SK-N-SH treated with all-trans-retinoic acid at 6 μM for 48 hours (cell line): ENCODE results near the gene GSX1.

ENCODE experiments used
- ATAC-seq: fragments of 200-7000 bp; cut with Tn5 transposase; 3 replicates; pipeline ENCODE4 v1.9.1; 2020; ENCODE audit warnings: mild to moderate bottlenecking, moderate library complexity
- ARNTL ChIP-seq: fragments of 450-650 bp; formaldehyde crosslinking; IDR thresholded peaks from 2 replicates; pipeline ENCODE4 v1.5.0; 2020; ENCODE audit warnings: low read depth, mild to moderate bottlenecking, moderate library complexity, borderline replicate concordance
- BACH2 ChIP-seq: fragments of 250-450 bp; sonication (Bioruptor Pico); IDR thresholded peaks from 2 replicates; pipeline ENCODE4 v1.9.0; 2021; ENCODE audit warnings: mild to moderate bottlenecking, borderline replicate concordance
- CSDC2 ChIP-seq: fragments of 250-450 bp; sonication (Bioruptor Pico); IDR thresholded peaks from 2 replicates; pipeline ENCODE4 v1.5.0; 2020; ENCODE audit warnings: mild to moderate bottlenecking, moderate library complexity
- ESRRG ChIP-seq: fragments of 250-450 bp; sonication (Bioruptor Pico); IDR thresholded peaks from 2 replicates; pipeline ENCODE4 v1.6.1; 2021; ENCODE audit warnings: mild to moderate bottlenecking
- GLIS3 ChIP-seq: fragments of 250-450 bp; sonication (Bioruptor Pico); IDR thresholded peaks from 2 replicates; pipeline ENCODE4 v1.5.0; 2020; ENCODE audit warnings: mild to moderate bottlenecking, moderate library complexity
- ISL1 ChIP-seq: fragments of 250-450 bp; sonication (Bioruptor Pico); IDR thresholded peaks from 2 replicates; pipeline ENCODE4 v2.1.2; 2022; ENCODE audit warnings: mild to moderate bottlenecking, moderate library complexity
- OSR1 ChIP-seq: fragments of 250-450 bp; sonication (Bioruptor Pico); IDR thresholded peaks from 2 replicates; pipeline ENCODE4 v1.8.0; 2022; ENCODE audit warnings: moderate library complexity, mild to moderate bottlenecking, inconsistent platforms
- PPARA ChIP-seq: fragments of 250-450 bp; sonication (Bioruptor Pico); IDR thresholded peaks from 2 replicates; pipeline ENCODE4 v1.5.0; 2020; ENCODE audit warnings: mild to moderate bottlenecking, borderline replicate concordance
- RARB ChIP-seq: fragments of 250-450 bp; sonication (Bioruptor Pico); IDR thresholded peaks from 2 replicates; pipeline ENCODE4 v1.8.0; 2021; ENCODE audit warnings: mild to moderate bottlenecking, moderate library complexity
- SNAI2 ChIP-seq: fragments of 250-450 bp; sonication (Bioruptor Pico); IDR thresholded peaks from 2 replicates; pipeline ENCODE4 v1.5.0; 2020; ENCODE audit warnings: mild to moderate bottlenecking, moderate library complexity
- TCF4 ChIP-seq: fragments of 250-450 bp; sonication (Bioruptor Pico); IDR thresholded peaks from 2 replicates; pipeline ENCODE4 v1.8.0; 2021; ENCODE audit warnings: mild to moderate bottlenecking, moderate library complexity, borderline replicate concordance
- TOX ChIP-seq: fragments of 250-450 bp; sonication (Bioruptor Pico); IDR thresholded peaks from 2 replicates; pipeline ENCODE4 v1.8.0; 2021; ENCODE audit warnings: mild to moderate bottlenecking, moderate library complexity, borderline replicate concordance
- ZFP3 ChIP-seq: fragments of 250-450 bp; sonication (Bioruptor Pico); IDR thresholded peaks from 2 replicates; pipeline ENCODE4 v1.5.0; 2020; ENCODE audit warnings: mild to moderate bottlenecking, moderate library complexity
- ZFP30 ChIP-seq: fragments of 450-650 bp; formaldehyde crosslinking; IDR thresholded peaks from 2 replicates; pipeline ENCODE4 v1.5.0; 2022; ENCODE audit warnings: mild to moderate bottlenecking, moderate library complexity
- ZNF565 ChIP-seq: fragments of 450-650 bp; formaldehyde crosslinking; conservative IDR thresholded peaks from 2 replicates; pipeline ENCODE4 v1.5.0; 2020; ENCODE audit warnings: low read depth, mild to moderate bottlenecking, moderate library complexity
- ZNF70 ChIP-seq: fragments of 450-650 bp; formaldehyde crosslinking; IDR thresholded peaks from 2 replicates; pipeline ENCODE4 v1.5.0; 2020; ENCODE audit warnings: mild to moderate bottlenecking, moderate library complexity
- ZNF8 ChIP-seq: fragments of 450-650 bp; formaldehyde crosslinking; IDR thresholded peaks from 2 replicates; pipeline ENCODE4 v1.5.0; 2020; ENCODE audit warnings: mild to moderate bottlenecking, moderate library complexity
- TF ChIP-seq, protein P1 (sequence below): fragments of 250-450 bp; sonication (Bioruptor Pico); IDR thresholded peaks from 2 replicates; pipeline ENCODE4 v1.8.0; 2020; ENCODE audit warnings: mild to moderate bottlenecking, moderate library complexity, borderline replicate concordance
- TF ChIP-seq, protein P2 (sequence below): fragments of 250-450 bp; sonication (Bioruptor Pico); IDR thresholded peaks from 2 replicates; pipeline ENCODE4 v1.8.0; 2021; ENCODE audit warnings: low read depth, mild to moderate bottlenecking, moderate library complexity, borderline replicate concordance
- TF ChIP-seq, protein P3 (sequence below): fragments of 250-450 bp; sonication (Bioruptor Pico); IDR thresholded peaks from 2 replicates; pipeline ENCODE4 v1.5.1; 2021; ENCODE audit warnings: mild to moderate bottlenecking, moderate library complexity
- TF ChIP-seq, protein P4 (sequence below): fragments of 250-450 bp; sonication (Bioruptor Pico); IDR thresholded peaks from 2 replicates; pipeline ENCODE4 v1.5.1; 2020; ENCODE audit warnings: low read depth, mild to moderate bottlenecking, moderate library complexity

The GSX1 gene

DNA sequence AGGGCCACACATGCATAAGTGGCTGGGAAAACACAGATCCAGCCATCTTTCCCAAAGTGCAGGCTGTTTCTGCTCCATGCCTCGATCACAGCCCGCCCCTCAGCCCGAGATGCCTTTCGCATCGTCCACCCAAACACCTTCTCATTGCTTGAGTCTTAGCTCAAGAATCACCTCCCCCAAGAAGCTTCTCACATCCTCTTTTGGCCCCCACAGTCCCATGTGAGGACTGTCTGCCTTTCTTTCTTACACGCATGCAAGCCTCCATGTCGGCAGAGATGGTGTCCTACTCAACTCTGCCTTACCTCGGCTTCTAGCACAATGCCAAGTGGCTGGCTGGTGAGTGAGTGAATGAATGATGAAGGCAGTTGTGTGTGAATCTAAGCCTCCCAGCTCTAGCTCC, 18.1 kb upstream of the GSX1 start:
- no peak for ATAC-seq
- no peak for TF ChIP-seq TCF4 (CRISPR knock-in tag)
- TF ChIP-seq, protein P1, sequence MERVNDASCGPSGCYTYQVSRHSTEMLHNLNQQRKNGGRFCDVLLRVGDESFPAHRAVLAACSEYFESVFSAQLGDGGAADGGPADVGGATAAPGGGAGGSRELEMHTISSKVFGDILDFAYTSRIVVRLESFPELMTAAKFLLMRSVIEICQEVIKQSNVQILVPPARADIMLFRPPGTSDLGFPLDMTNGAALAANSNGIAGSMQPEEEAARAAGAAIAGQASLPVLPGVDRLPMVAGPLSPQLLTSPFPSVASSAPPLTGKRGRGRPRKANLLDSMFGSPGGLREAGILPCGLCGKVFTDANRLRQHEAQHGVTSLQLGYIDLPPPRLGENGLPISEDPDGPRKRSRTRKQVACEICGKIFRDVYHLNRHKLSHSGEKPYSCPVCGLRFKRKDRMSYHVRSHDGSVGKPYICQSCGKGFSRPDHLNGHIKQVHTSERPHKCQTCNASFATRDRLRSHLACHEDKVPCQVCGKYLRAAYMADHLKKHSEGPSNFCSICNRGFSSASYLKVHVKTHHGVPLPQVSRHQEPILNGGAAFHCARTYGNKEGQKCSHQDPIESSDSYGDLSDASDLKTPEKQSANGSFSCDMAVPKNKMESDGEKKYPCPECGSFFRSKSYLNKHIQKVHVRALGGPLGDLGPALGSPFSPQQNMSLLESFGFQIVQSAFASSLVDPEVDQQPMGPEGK (CRISPR knock-in tag) = no peak
- no peak for TF ChIP-seq TOX (CRISPR knock-in tag)
- no peak for TF ChIP-seq BACH2 (CRISPR knock-in tag)
- TF ChIP-seq OSR1 (CRISPR knock-in tag) = no peak
- no peak for TF ChIP-seq ZNF70 (CRISPR knock-in tag)
- TF ChIP-seq, protein P2, sequence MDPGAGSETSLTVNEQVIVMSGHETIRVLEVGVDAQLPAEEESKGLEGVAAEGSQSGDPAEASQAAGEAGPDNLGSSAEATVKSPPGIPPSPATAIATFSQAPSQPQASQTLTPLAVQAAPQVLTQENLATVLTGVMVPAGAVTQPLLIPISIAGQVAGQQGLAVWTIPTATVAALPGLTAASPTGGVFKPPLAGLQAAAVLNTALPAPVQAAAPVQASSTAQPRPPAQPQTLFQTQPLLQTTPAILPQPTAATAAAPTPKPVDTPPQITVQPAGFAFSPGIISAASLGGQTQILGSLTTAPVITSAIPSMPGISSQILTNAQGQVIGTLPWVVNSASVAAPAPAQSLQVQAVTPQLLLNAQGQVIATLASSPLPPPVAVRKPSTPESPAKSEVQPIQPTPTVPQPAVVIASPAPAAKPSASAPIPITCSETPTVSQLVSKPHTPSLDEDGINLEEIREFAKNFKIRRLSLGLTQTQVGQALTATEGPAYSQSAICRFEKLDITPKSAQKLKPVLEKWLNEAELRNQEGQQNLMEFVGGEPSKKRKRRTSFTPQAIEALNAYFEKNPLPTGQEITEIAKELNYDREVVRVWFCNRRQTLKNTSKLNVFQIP (CRISPR knock-in tag) = no peak
- no peak for TF ChIP-seq GLIS3 (CRISPR knock-in tag)
- no peak for TF ChIP-seq ZFP30
- TF ChIP-seq ESRRG (CRISPR knock-in tag) = no peak
- no peak for TF ChIP-seq ZNF565 (CRISPR knock-in tag)
- no peak for TF ChIP-seq ZNF8 (CRISPR knock-in tag)
- TF ChIP-seq, protein P3, sequence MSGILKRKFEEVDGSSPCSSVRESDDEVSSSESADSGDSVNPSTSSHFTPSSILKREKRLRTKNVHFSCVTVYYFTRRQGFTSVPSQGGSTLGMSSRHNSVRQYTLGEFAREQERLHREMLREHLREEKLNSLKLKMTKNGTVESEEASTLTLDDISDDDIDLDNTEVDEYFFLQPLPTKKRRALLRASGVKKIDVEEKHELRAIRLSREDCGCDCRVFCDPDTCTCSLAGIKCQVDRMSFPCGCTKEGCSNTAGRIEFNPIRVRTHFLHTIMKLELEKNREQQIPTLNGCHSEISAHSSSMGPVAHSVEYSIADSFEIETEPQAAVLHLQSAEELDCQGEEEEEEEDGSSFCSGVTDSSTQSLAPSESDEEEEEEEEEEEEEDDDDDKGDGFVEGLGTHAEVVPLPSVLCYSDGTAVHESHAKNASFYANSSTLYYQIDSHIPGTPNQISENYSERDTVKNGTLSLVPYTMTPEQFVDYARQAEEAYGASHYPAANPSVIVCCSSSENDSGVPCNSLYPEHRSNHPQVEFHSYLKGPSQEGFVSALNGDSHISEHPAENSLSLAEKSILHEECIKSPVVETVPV (CRISPR knock-in tag) = no peak
- TF ChIP-seq, protein P4, sequence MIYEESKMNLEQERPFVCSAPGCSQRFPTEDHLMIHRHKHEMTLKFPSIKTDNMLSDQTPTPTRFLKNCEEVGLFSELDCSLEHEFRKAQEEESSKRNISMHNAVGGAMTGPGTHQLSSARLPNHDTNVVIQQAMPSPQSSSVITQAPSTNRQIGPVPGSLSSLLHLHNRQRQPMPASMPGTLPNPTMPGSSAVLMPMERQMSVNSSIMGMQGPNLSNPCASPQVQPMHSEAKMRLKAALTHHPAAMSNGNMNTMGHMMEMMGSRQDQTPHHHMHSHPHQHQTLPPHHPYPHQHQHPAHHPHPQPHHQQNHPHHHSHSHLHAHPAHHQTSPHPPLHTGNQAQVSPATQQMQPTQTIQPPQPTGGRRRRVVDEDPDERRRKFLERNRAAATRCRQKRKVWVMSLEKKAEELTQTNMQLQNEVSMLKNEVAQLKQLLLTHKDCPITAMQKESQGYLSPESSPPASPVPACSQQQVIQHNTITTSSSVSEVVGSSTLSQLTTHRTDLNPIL (CRISPR knock-in tag) = no peak
- no peak for TF ChIP-seq RARB (CRISPR knock-in tag)

DNA sequence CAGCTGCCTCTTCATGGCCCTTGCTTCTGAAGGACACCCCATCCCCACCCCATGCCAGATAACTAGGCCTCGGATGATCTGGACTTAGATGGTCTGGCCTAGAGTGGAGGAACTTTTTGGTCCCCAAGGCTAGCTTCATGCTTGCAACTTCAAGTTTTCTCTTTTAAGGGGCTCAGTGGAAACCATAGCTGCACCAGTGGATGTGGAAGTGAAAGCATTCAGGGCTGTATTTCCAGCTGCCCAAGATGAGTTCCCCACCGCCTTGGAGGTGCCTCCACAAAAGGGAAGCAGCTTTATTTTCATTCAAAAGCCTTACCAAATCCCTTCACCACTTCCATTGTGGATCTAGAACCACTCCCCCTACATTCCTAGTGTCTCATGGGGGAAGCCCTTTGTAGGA, 17.6 kb upstream of the GSX1 start:
- ATAC-seq = no peak
- no peak for TF ChIP-seq ISL1 (CRISPR knock-in tag)
- no peak for TF ChIP-seq OSR1 (CRISPR knock-in tag)
- TF ChIP-seq, protein P4 (CRISPR knock-in tag) = no peak
- no peak for TF ChIP-seq TOX (CRISPR knock-in tag)
- no peak for TF ChIP-seq CSDC2 (CRISPR knock-in tag)
- no peak for TF ChIP-seq ARNTL (CRISPR knock-in tag)
- no peak for TF ChIP-seq ZNF565 (CRISPR knock-in tag)
- TF ChIP-seq, protein P2 (CRISPR knock-in tag) = no peak
- no peak for TF ChIP-seq SNAI2
- no peak for TF ChIP-seq ZNF70 (CRISPR knock-in tag)
- no peak for TF ChIP-seq ZNF8 (CRISPR knock-in tag)
- TF ChIP-seq RARB (CRISPR knock-in tag) = no peak
- TF ChIP-seq GLIS3 (CRISPR knock-in tag) = no peak

DNA sequence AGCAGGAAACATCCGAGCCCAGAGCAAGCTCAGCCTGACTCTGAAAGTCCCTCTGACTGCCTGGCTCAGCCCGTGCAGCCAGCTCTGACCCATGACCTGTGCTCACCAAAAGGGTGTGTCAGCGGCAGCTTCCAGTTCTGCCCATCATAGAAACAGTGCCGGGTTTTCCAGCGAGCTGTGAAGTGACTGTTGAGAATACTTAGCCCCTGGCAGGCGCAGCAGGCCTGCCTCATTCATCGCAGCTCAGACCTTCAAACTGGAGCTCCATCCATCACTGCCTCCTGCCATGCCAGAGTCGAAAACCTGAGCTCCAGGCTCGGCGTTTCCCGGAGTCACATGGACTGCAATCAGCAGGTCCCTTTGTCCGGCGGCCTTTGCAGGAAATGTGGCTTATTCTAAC, 16.3 kb upstream of the GSX1 start:
- ATAC-seq = no peak
- no peak for TF ChIP-seq CSDC2 (CRISPR knock-in tag)
- TF ChIP-seq, protein P4 (CRISPR knock-in tag) = no peak
- no peak for TF ChIP-seq PPARA
- TF ChIP-seq, protein P1 (CRISPR knock-in tag) = no peak
- TF ChIP-seq ZFP3 (CRISPR knock-in tag) = no peak
- TF ChIP-seq ARNTL (CRISPR knock-in tag) = no peak
- no peak for TF ChIP-seq GLIS3 (CRISPR knock-in tag)
